PC-9 (cell line): ENCODE data around the gene XRCC3.

Experiments used
- EZH2 ChIP-seq: fragments of 200-600 bp; sonication (generic); IDR thresholded peaks from 2 replicates; pipeline ENCODE4 v1.8.0; 2017; ENCODE audit warnings: antibody characterized with exemption, low read depth
- TF ChIP-seq, protein P1 (sequence below): fragments of 200-600 bp; sonication (generic); conservative IDR thresholded peaks from 2 replicates; pipeline ENCODE4 v1.6.1; 2017; ENCODE audit warnings: mixed run types, antibody characterized with exemption, mild to moderate bottlenecking, moderate library complexity

DNA sequence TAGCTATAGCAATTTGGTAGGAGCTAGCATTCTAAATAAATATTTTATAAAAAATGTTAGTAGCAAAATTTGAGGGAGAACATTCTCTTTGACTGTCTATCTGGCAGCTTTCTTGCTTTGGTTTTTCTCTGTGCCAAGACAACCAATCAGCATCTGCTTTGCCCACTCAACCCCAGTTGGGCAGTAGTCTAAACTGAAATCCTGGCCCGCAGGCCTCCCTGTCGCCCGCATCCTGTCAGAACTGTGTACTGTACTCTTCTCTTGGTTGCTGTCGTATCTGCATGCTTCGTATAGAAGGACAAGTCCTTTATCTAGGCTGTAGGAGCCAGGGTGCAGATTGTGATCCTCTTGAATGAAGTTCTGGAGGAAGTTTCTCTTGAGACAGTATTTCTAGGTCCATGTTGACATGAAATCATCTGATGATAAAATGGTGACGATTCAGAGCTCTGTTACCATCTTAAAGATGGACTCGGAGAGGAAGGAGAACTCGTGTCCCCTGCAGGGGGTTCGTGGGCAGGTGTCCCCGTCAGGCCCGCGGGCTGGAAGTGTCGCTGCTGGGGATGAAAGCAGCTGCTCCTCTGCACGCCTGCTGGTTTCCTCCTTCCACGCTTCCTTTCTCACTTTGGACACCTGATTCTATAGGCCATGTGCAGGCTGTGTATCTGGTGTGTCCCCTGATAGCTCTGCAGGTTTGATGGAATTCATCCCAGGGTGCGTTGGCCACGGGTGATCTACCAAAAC lies 34.6 kb downstream of the XRCC3 start:
- TF ChIP-seq, protein P1, sequence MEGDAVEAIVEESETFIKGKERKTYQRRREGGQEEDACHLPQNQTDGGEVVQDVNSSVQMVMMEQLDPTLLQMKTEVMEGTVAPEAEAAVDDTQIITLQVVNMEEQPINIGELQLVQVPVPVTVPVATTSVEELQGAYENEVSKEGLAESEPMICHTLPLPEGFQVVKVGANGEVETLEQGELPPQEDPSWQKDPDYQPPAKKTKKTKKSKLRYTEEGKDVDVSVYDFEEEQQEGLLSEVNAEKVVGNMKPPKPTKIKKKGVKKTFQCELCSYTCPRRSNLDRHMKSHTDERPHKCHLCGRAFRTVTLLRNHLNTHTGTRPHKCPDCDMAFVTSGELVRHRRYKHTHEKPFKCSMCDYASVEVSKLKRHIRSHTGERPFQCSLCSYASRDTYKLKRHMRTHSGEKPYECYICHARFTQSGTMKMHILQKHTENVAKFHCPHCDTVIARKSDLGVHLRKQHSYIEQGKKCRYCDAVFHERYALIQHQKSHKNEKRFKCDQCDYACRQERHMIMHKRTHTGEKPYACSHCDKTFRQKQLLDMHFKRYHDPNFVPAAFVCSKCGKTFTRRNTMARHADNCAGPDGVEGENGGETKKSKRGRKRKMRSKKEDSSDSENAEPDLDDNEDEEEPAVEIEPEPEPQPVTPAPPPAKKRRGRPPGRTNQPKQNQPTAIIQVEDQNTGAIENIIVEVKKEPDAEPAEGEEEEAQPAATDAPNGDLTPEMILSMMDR: no peak
- TF ChIP-seq EZH2: no peak
